Middle frontal gyrus (tissue), 1 donor: ENCODE results near the gene DVL2.

Experiments used
- DNase-seq: peaks from one replicate; pipeline ENCODE4 v3.0.0-alpha.2; 2015; ENCODE audit warnings: low spot score; ENCODE audit errors: extremely low spot score

DVL2 gene

GRCh38 chr17:7238420-7239090 lies 4.2 kb upstream of the DVL2 start:
- DNase-seq = no peak

- no peak for DNase-seq
Measured at GRCh38 chr17:7237761-7238419, 3.6 kb upstream of the DVL2 start.

- no peak for DNase-seq
Measured at GRCh38 chr17:7237266-7237760, 3.0 kb upstream of the DVL2 start.

- no peak for DNase-seq
Measured at GRCh38 chr17:7236808-7237207, 2.5 kb upstream of the DVL2 start.

- DNase-seq = no peak
Measured at GRCh38 chr17:7235693-7236665, 1.7 kb upstream of the DVL2 start.

GRCh38 chr17:7233701-7234082 lies 625 bp downstream of the DVL2 start:
- DNase-seq = no peak

GRCh38 chr17:7232114-7232513 lies 2.2 kb downstream of the DVL2 start:
- no peak for DNase-seq

GRCh38 chr17:7229504-7229903 lies 4.8 kb downstream of the DVL2 start:
- no peak for DNase-seq

- DNase-seq = no peak
Measured at GRCh38 chr17:7228920-7229319, 5.4 kb downstream of the DVL2 start.

- no peak for DNase-seq
Measured at GRCh38 chr17:7226721-7227710, 7.3 kb downstream of the DVL2 start.

GRCh38 chr17:7225711-7226331 lies 8.5 kb downstream of the DVL2 start:
- no peak for DNase-seq

GRCh38 chr17:7224661-7225111 lies 9.6 kb downstream of the DVL2 start:
- DNase-seq = no peak

GRCh38 chr17:7224110-7224509 lies 10.2 kb downstream of the DVL2 start:
- no peak for DNase-seq

- DNase-seq = no peak
Measured at GRCh38 chr17:7223375-7223774, 10.9 kb downstream of the DVL2 start.

- DNase-seq = no peak
Measured at GRCh38 chr17:7222972-7223292, 11.4 kb downstream of the DVL2 start.

- DNase-seq = no peak
Measured at GRCh38 chr17:7222093-7222971, 12.0 kb downstream of the DVL2 start.

GRCh38 chr17:7221278-7222092 lies 12.8 kb downstream of the DVL2 start:
- no peak for DNase-seq

- DNase-seq = no peak
Measured at GRCh38 chr17:7220593-7221277, 13.6 kb downstream of the DVL2 start.
